Keratinocyte (primary cell): ENCODE data around the gene ADAMTSL3.

Source experiments
- EZH2 ChIP-seq: IDR thresholded peaks from one replicate; pipeline ENCODE4 v1.6.1; 2012; ENCODE audit warnings: inconsistent platforms, mild to moderate bottlenecking, low read length, moderate library complexity
- TF ChIP-seq, protein P1 (sequence below), 3 experiments: IDR thresholded peaks in 1 of 3; conservative IDR thresholded peaks in 1 of 3; optimal IDR thresholded peaks in 1 of 3; 2 replicates in 2 of 3; 3 replicates in 1 of 3; pipeline versions ENCODE3 to v1.5.1; 2011; ENCODE audit warnings: low read length in 3 of 3, mild to moderate bottlenecking in 3 of 3, moderate library complexity in 2 of 3, control low read depth in 1 of 3, inconsistent platforms in 1 of 3; ENCODE audit not compliant: insufficient read depth in 2 of 3; ENCODE audit errors: extremely low read depth in 1 of 3

- TF ChIP-seq, protein P1, sequence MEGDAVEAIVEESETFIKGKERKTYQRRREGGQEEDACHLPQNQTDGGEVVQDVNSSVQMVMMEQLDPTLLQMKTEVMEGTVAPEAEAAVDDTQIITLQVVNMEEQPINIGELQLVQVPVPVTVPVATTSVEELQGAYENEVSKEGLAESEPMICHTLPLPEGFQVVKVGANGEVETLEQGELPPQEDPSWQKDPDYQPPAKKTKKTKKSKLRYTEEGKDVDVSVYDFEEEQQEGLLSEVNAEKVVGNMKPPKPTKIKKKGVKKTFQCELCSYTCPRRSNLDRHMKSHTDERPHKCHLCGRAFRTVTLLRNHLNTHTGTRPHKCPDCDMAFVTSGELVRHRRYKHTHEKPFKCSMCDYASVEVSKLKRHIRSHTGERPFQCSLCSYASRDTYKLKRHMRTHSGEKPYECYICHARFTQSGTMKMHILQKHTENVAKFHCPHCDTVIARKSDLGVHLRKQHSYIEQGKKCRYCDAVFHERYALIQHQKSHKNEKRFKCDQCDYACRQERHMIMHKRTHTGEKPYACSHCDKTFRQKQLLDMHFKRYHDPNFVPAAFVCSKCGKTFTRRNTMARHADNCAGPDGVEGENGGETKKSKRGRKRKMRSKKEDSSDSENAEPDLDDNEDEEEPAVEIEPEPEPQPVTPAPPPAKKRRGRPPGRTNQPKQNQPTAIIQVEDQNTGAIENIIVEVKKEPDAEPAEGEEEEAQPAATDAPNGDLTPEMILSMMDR (optimal IDR thresholded peaks at IDR 0.05 in 1 of 3, IDR thresholded peaks at IDR 0.05 in 1 of 3, conservative IDR thresholded peaks at IDR 0.05 in 1 of 3; ENCODE audit: extremely low read depth in 1 of 3, insufficient read depth in 2 of 3, low read length in 3 of 3): no peak
- no peak for TF ChIP-seq EZH2
Observed at GRCh38 chr15:83880529-83880928, 226.6 kb downstream of the ADAMTSL3 start.
